ENCODE results near the gene GAL3ST1. TPM values are rescaled to one million over a fixed set of nuclear protein-coding genes. Genes with fewer than 3 reads are reported as not detected.

The GAL3ST1 gene
- total RNA-seq, 1 donor from 2014 or later = 0.17 TPM

DNA sequence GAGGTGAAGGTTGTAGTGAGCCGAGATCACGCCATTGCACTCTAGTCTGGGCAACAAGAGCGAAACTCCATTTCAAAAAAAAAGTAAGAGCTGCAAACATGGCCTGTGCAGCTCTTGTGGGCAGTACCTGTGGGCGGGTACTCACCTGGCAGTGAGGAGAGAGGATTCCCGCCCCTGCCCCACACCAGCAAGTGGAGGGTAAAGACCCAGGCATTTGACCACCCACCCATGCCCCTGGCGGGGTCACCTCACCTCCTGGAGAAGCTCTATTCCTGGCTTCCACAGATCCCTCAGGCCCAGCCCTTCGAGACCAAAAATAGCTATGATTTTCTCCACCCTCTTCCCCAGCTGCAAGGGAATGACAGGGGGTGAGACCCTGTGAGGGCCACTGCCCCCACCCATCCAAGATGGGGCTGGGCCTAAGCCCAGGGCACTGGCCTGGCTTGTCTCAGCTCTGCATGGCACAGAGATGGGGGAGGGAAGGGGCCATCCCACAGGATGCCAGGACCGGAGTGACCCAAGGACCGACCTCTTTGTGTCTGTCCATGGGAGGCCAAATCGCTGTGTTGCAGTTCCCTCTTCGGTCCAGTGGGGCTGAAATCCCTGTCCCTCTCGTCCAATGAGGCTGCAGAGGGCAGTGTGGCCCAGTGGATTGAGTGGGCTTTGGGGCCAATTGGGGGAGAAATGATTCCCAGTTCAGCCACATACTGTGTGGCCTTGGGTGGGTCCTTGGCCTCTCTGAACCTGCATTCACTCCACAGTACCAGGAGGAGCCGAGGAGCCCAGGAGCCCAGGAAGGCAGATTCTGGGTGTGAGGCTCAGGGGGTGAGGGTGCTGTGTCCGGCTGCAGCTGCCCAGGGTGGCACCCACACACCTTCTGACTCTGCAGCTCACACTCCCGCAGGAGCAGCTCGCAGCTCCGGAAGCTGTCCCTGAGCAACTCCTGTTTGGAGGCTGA, 42.5 kb downstream of the GAL3ST1 start:
- no peak for DNase-seq

DNA sequence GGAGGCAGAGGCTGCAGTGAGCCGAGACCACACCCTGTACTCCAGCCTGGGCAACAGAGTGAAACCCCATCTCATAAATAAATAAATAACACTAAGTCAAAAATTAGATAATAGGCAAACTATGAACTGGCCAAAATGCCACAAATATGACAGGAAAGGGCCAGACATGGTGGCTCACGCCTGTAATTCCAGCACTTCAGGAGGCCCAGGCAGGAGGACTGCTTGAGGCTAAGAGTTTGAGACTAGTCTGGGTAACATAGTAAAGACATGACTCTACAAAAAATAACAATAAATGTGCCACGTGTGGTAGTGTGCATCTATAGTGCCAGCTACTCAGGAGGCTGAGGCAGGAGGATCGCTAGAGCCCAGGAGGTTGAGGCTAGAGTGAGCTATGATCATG, 47.8 kb downstream of the GAL3ST1 start:
- DNase-seq = no peak

DNA sequence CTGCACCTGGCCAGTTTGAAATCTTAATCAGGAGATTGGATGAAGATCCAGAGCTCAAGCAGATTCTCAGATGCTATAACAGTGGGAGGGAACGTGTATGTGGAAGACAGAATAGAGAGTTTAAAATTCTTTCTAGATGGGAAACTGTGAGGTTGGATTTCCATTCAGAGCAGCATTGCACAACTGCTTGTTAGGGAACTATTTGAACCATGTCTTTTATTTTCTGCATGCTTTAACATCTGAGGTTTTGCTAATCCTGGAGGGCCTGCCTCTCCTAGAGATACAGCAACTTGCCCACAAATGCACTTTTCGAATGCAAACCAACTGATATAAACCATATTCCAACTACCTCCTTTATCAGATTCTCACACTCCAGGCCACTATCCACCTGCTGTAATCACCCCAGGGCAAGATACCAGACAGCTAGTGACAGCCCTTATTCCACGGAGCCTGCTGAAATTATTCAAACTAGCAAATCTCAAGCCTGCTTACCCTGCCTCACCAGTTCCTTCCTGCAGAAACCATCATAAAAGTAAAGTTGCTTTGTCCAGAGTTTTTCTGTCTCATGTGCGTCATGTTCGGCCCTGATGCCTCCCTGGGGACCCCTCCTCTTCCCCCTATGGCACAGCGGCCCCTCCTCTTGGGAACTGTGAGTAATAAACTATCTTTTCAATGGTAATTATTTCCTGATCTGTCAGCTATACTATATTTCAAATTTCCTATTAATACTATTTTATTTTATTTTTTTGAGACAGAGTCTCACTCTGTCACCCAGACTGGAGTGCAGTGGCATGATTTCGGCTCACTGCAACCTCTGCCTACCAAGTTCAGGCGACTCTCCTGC, 50.6 kb downstream of the GAL3ST1 start:
- DNase-seq = no peak

DNA sequence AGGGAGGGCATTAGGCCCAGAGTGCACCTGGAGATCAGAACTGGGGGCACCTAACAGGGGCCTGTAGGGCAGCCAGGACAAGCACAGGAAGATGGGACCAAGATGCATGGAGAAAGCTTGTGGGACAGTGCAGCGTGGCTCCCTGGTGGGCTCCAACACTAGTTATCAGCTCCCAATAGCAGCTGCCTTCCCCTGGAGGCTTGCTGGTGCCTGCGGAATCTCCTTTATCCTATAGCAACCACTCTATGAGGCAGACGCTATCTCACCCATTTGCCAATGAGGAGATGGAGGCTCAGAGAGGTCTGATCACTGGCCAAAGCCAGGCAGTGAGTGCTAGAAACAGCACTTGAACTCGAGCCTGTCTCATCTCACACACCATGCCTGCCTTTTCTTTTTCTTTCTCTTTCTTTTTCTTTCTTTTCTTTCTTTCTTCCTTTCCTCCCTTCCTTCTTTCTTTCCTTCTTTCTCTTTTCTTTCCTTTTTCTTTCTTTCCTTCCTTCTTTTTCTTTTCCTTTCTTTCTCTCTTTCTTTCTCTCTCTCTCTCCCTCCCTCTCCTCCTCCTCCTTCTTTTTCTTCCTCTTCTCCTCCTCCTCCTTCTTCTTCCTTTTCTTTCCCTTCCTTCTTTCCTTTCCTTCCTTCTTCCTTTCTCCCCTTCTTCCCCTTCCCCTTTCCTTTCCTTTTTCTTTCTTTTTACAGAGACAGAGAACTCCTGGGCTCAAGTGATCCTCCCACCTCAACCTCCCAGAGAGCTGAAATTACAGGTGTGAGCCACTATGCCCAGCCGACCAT, 52.9 kb downstream of the GAL3ST1 start:
- no peak for DNase-seq

DNA sequence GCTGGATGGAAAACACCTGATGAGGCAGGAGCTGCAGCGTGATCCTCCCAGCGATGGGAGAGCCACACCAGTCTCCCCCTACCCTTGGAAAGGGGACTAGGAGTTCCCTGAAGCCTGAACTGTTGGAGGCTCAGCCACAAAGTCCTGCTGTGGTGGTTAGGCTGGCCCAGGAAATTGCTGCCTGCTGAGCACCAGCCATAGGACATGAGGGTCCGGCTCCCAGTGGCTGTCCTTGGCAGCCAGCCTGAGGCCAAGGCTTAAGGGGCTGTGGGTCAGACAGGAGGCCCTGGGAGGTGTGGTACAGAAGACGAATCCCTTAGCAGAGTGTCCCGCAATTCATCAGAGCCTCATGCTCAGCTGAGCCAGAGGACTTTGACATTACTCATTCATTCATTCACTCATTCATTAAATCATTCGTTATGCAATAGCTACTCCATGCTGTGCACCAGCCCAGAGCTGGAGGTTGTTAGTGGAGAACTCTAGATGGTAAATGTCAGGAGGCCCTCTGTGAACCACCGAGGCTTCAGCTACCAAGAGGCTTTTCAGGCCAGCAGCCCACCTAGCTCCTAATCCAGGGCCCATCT, 54.5 kb downstream of the GAL3ST1 start:
- DNase-seq = no peak

DNA sequence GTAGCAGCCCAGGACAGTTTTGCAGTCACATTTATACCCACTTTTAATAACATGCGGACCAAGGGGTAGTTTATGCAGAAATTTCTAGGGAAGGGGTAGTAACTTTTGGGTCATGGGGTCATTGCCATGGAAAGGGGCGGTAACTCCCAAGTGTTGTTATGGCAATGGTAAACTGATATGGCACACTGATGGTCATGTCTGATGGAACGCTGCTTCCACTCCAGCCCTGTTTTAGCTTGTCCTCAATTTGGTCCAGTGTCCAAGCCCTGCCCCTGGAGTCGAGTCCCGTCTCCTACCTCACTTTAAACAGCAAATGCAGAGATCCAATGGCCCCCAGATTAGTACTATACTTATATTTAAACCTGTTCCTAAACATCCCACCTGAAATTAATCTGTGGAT, 57.7 kb downstream of the GAL3ST1 start:
- no peak for DNase-seq

DNA sequence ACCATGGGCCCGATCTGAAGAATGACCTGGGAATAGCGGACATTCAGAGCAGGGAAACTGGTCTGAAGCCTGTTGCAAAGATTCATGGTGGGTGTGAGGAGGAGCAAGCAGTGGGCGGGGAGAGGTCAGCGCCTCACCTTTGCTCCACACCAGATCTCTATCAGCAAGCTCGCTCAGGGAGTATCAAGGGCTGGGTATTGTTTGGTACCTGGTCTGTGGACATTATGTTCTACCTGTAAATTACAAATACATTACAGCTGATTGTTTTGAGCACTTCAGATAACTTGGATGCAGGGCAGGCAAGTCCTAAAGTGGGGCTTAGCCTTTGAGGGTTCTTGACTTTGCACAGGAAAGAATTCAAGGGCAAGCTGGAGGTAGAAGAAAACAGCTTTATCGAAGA, 58.2 kb downstream of the GAL3ST1 start:
- DNase-seq = no peak

DNA sequence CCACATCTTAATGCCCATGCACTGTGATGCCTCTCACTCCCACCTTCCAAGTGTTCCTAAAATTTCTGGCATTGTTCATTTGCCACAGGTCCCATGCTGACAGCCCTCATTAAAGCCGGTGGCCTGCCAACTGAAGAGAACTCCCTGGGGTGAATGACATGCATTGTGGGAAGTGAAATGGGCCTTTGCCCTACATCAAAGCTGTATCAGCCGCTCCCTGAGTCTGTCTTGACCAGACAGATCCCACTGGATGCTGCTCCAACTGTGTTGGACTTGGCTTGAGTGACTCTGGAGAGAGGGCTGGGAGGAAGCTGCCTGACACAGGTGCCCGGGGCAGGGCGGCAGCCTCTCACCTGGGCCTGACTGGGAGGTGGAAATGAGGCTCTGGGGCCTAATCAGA, 60.2 kb downstream of the GAL3ST1 start:
- no peak for DNase-seq

DNA sequence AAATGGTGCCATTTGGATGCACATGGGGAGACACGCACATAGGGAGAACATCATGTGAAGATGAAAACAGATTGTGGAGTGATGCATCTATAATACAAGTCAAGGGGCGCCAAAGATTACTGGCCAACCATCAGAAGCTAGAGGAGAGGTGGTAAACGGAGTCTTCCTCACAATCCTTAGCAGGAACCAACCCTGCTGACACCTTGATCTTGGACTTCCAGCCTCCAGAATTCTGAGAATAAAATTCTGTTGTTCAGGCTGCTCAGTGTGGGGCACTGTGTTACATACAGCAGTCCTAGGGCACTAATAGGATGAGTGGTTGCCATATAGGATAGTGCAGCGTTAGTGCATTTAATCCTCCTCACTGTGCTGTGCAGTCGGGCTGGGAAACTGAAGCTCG, 61.0 kb downstream of the GAL3ST1 start:
- DNase-seq = no peak

DNA sequence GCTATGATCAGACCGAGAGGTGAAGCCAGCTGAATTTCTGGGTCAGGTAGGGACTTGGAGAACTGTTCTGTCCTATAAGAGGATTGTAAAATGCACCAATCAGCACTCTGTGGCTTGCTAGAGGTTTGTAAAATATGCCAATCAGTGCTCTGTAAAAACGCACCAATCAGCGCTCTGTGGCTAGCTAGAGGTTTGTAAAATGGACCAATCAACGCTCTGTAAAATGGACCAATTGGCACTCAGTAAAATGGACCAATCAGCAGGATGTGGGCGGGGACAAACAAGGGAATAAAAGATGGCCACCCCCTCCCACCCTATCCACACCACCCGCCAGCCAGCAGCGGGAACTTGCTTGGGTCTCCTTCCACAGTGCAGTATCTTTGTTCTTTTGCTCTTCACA, 62.6 kb downstream of the GAL3ST1 start:
- DNase-seq = no peak

DNA sequence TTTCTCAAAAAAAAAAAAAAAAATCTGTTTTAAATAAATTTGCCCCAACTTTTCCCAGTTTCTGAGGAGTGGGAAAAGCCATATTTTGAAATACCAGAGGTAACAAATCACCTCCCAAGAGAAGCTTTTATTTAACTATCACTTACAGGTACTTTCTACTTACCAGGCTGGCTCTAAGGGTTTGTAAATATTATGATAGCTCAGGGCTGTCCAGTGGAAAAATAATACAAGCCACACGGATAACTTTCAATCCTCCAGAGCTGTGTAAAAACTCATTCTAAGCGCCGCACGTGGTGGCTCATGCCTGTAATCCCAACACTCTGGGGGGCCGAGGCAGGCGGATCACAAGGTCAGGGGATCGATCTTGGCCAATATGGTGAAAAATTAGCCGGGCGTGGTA, 63.4 kb downstream of the GAL3ST1 start:
- no peak for DNase-seq

DNA sequence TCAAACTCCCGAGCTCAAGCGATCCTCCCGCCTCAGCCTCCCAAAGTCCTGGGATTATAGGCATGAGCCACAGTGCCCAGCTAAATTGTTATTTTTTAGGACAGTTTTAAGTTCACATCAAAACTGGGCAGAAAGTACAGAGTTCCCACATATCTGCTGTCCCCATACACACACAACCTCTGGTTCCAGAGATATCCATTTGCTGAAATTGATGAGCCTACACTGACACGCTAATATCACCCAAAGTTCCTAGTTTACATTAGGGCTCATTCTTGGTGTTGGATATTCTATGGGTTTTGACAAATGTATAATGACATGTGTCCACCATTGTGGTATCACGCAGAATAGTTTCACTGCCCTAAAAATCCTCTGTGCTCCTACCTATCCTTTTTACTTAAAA, 66.2 kb downstream of the GAL3ST1 start:
- DNase-seq = no peak

DNA sequence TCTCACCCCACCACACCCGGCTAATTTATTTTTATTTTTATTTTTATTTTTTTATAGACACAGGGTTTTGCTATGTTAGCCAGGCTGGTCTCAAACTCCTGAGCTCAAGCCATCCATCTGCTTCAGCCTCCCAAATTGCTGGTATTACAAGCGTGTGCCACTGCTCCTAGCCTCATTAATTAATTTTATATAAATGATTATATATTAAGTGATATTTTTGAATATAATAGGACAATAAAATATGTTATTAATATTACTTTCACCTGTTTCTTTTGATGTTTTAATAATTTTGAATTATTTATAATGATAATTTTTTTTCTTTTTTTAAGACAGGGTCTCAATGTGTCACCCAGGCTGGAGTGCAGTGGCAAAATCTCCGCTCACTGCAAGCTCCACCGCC, 66.8 kb downstream of the GAL3ST1 start:
- DNase-seq = no peak

DNA sequence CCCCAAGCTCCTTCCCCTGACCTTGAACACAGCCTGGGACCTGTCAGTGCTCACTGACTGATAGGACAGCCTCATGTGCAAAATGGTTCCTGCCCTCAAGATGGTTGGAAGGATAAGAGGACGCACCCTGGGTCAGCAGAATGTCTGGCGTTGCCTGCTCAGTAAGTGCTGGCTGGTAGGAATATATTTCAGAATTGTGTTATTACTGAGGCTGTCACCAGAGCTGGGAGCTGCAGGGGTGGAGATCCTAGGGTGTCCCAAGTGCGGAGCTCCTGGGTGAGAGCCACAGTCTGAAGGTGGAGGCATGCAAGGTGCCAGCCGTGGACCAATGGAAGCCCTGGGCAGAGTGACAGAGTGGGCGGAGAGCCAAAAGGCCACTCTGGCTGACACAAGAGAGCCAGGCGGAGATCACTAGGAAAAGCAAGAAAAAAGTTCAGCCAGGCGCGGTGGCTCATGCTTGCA, 67.9 kb downstream of the GAL3ST1 start:
- no peak for DNase-seq

Other genes with a start within 250 kb of the GAL3ST1 start
- gene TBC1D10A, start 247.7 kb downstream of the GAL3ST1 start, total RNA-seq = 10.6 and 11.7 TPM in 2 replicates
- 17.5 and 34.9 TPM in 2 replicates for gene SF3A1, start 217.8 kb downstream of the GAL3ST1 start, total RNA-seq
- gene CCDC157, start 217.7 kb downstream of the GAL3ST1 start, total RNA-seq = 1.5 and 2.2 TPM in 2 replicates
- gene RNF215, start 187.3 kb downstream of the GAL3ST1 start, total RNA-seq = 15.1 and 29.3 TPM in 2 replicates
- 16.2 and 17.0 TPM in 2 replicates for gene SEC14L2, start 177.6 kb downstream of the GAL3ST1 start, total RNA-seq
- 31.7 and 36.8 TPM in 2 replicates for gene MTFP1, start 148.9 kb downstream of the GAL3ST1 start, total RNA-seq
- not detected in 2 replicates for gene SEC14L3, start 102.6 kb downstream of the GAL3ST1 start, total RNA-seq
- 0.17 and 0.74 TPM in 2 replicates for gene SEC14L4, start 69.0 kb downstream of the GAL3ST1 start, total RNA-seq
- gene SEC14L6, start 27.9 kb downstream of the GAL3ST1 start, total RNA-seq = 0.05 and 0.34 TPM in 2 replicates
- gene PES1, start 17.2 kb upstream of the GAL3ST1 start, total RNA-seq = 67.2 and 98.6 TPM in 2 replicates
- gene TCN2, start 32.5 kb upstream of the GAL3ST1 start, total RNA-seq = 63.1 and 101 TPM in 2 replicates
- gene SLC35E4, start 61.1 kb upstream of the GAL3ST1 start, total RNA-seq = 30.8 and 40.7 TPM in 2 replicates
- gene DUSP18, start 93.2 kb upstream of the GAL3ST1 start, total RNA-seq = 14.0 and 15.4 TPM in 2 replicates
- gene OSBP2, start 120.2 kb upstream of the GAL3ST1 start, total RNA-seq = 14.4 and 18.0 TPM in 2 replicates

Measured in dermis blood vessel endothelial cell (primary cell).